Hepatocyte (in vitro differentiated cells): ENCODE results near the gene KIRREL3. TPM values are rescaled to one million over a fixed set of nuclear protein-coding genes. Genes with fewer than 3 reads are reported as not detected.

Experiments
- DNase-seq: peaks from one replicate; pipeline ENCODE4 v3.0.0-alpha.2; 2016; ENCODE audit warnings: low spot score
- H2AFZ ChIP-seq: fragments of 200-600 bp; sonication (generic); 2 replicates; pipeline ENCODE4 v1.6.0; 2016; ENCODE audit warnings: antibody characterized with exemption, mild to moderate bottlenecking
- H3K27ac ChIP-seq: fragments of 200-600 bp; sonication (generic); 2 replicates; pipeline ENCODE4 v1.5.1; 2016; ENCODE audit warnings: mild to moderate bottlenecking
- H3K27me3 ChIP-seq: fragments of 200-600 bp; sonication (generic); 2 replicates; pipeline ENCODE4 v1.6.1; 2016
- H3K36me3 ChIP-seq: fragments of 200-600 bp; sonication (generic); replicated peaks from 2 replicates; pipeline ENCODE4 v1.5.1; 2016; ENCODE audit warnings: low read depth; ENCODE audit not compliant: insufficient read depth
- H3K4me1 ChIP-seq: fragments of 200-600 bp; sonication (generic); 2 replicates; pipeline ENCODE4 v1.5.1; 2016; ENCODE audit warnings: mild to moderate bottlenecking, moderate library complexity; ENCODE audit not compliant: insufficient read depth
- H3K4me2 ChIP-seq: fragments of 200-600 bp; sonication (generic); 2 replicates; pipeline ENCODE4 v1.6.0; 2016
- H3K4me3 ChIP-seq: fragments of 200-600 bp; sonication (generic); 2 replicates; pipeline ENCODE4 v1.5.1; 2016; ENCODE audit warnings: mild to moderate bottlenecking
- H3K79me2 ChIP-seq: fragments of 200-600 bp; sonication (generic); 2 replicates; pipeline ENCODE4 v1.6.0; 2017; ENCODE audit warnings: mild to moderate bottlenecking
- H3K9me2 ChIP-seq: fragments of 200-600 bp; sonication (generic); replicated peaks from 2 replicates; pipeline ENCODE4 v1.6.0; 2017; ENCODE audit warnings: mild to moderate bottlenecking; ENCODE audit not compliant: insufficient read depth
- H3K9me3 ChIP-seq: fragments of 200-600 bp; sonication (generic); 2 replicates; pipeline ENCODE4 v1.5.1; 2016; ENCODE audit warnings: low read depth, mild to moderate bottlenecking
- H4K20me1 ChIP-seq: fragments of 200-600 bp; sonication (generic); 2 replicates; pipeline ENCODE4 v1.6.0; 2016; ENCODE audit warnings: mild to moderate bottlenecking; ENCODE audit not compliant: insufficient read depth, poor library complexity, severe bottlenecking
- EZH2 ChIP-seq: fragments of 200-600 bp; sonication (generic); IDR thresholded peaks from 2 replicates; pipeline ENCODE4 v1.6.1; 2016; ENCODE audit warnings: antibody characterized with exemption, mild to moderate bottlenecking, borderline replicate concordance
- EZH2phosphoT487 ChIP-seq: fragments of 200-600 bp; sonication (generic); IDR thresholded peaks from one replicate; pipeline ENCODE4 v1.6.1; 2018; ENCODE audit warnings: antibody characterized with exemption, mild to moderate bottlenecking, low read depth, moderate library complexity; ENCODE audit not compliant: unreplicated experiment, severe bottlenecking
- WGBS: methylation state at CpG from one replicate; pipeline ENCODE4 v1.1.6; 2016; ENCODE audit warnings: low lambda C conversion rate; ENCODE audit errors: missing lambda C conversion rate; 5-methylcytosine and 5-hydroxymethylcytosine counted together
- polyA plus RNA-seq: library from polyadenylated mRNA; unstranded; fragments of >200 nt; fragmentation: Nextera tagmentation; extraction: Ambion mirVana; gene quantifications from 2 replicates; pipeline ENCODE4 v1.2.1, GENCODE V29; 2016
- total RNA-seq: library from RNA; depleted of rRNA; stranded (reverse); fragments of >200 nt; gene quantifications from 2 replicates; pipeline ENCODE4 v1.2.3, GENCODE V29; 2014
- TF ChIP-seq, protein P1 (sequence below): fragments of 200-600 bp; sonication (generic); IDR thresholded peaks from 2 replicates; pipeline ENCODE4 v1.5.1; 2016; ENCODE audit warnings: antibody characterized with exemption, mild to moderate bottlenecking; ENCODE audit not compliant: poor library complexity

The KIRREL3 gene
- total and polyA plus RNA-seq, 2 experiments from 2014 or later, result 0.33 to 0.86 TPM

DNA sequence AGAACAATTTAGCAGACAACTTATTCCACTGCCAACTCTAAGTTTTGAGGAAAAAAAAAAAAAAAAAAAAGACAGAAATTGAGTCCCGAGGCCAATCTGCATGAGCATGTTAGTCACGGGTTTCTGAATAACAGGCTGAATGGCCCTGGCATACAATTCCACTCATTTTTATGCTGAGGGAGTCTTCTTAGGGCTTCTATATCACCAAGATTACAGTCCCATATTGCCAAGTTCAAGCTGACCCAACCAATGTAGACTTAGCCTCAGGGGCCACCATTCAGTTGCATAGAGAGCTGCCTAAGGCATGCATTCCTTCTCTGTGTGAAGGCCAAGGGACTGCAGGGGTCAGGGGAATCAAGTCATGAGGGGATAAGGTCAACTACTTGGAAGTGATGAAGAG lies 27.5 kb downstream of the KIRREL3 start:
- TF ChIP-seq EZH2 (no peak), EZH2phosphoT487 (no peak)
- TF ChIP-seq, protein P1, sequence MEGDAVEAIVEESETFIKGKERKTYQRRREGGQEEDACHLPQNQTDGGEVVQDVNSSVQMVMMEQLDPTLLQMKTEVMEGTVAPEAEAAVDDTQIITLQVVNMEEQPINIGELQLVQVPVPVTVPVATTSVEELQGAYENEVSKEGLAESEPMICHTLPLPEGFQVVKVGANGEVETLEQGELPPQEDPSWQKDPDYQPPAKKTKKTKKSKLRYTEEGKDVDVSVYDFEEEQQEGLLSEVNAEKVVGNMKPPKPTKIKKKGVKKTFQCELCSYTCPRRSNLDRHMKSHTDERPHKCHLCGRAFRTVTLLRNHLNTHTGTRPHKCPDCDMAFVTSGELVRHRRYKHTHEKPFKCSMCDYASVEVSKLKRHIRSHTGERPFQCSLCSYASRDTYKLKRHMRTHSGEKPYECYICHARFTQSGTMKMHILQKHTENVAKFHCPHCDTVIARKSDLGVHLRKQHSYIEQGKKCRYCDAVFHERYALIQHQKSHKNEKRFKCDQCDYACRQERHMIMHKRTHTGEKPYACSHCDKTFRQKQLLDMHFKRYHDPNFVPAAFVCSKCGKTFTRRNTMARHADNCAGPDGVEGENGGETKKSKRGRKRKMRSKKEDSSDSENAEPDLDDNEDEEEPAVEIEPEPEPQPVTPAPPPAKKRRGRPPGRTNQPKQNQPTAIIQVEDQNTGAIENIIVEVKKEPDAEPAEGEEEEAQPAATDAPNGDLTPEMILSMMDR, result no peak
- WGBS, result 74% methylated on average over 2 of the region's 2 CpGs
- Histone ChIP-seq H3K4me1 (no peaks in the 10 kb centered on the region), H4K20me1 (no peaks in the 10 kb centered on the region), H3K27ac (no peak overlapping the region), H3K9me2 (no peaks in the 10 kb centered on the region), H3K4me3 (no peak overlapping the region), H2AFZ (no peak overlapping the region), H3K27me3 (peaks cover 37% of the 10 kb centered on the region), H3K4me2 (no peak overlapping the region), H3K79me2 (no peaks in the 10 kb centered on the region), H3K36me3 (no peaks in the 10 kb centered on the region), H3K9me3 (no peaks in the 10 kb centered on the region)
- no peak for DNase-seq

DNA sequence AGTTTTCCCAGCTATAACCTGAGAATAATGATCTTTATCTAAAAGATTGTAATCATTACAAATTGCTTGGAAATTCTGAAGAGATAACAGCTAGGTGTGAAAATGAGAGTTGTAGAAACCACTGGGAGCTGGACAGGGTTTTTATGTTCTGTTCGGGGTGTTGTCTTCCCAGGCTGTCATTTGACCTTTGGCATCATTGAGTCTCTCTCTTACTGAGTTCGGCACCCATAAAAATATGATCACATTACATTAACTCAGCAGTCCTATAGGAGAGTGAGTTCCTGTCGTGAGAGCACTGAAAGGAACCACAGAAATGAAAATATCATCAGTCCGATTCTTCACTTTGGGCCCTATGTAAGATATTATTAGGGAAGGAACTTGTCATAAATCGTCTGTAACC lies 29.3 kb downstream of the KIRREL3 start:
- Histone ChIP-seq H3K9me3 (no peaks in the 10 kb centered on the region), H3K4me2 (no peak overlapping the region), H3K27ac (no peak overlapping the region), H3K9me2 (no peaks in the 10 kb centered on the region), H3K4me1 (no peaks in the 10 kb centered on the region), H3K27me3 (peaks cover 42% of the 10 kb centered on the region), H3K36me3 (no peaks in the 10 kb centered on the region), H2AFZ (no peak overlapping the region), H3K4me3 (no peak overlapping the region), H4K20me1 (no peaks in the 10 kb centered on the region), H3K79me2 (no peaks in the 10 kb centered on the region)
- DNase-seq, result no peak
- WGBS, result 86% methylated on average over 5 of the region's 5 CpGs
- no peak for TF ChIP-seq EZH2
- TF ChIP-seq, protein P1, result no peak
- TF ChIP-seq EZH2phosphoT487, result no peak

DNA sequence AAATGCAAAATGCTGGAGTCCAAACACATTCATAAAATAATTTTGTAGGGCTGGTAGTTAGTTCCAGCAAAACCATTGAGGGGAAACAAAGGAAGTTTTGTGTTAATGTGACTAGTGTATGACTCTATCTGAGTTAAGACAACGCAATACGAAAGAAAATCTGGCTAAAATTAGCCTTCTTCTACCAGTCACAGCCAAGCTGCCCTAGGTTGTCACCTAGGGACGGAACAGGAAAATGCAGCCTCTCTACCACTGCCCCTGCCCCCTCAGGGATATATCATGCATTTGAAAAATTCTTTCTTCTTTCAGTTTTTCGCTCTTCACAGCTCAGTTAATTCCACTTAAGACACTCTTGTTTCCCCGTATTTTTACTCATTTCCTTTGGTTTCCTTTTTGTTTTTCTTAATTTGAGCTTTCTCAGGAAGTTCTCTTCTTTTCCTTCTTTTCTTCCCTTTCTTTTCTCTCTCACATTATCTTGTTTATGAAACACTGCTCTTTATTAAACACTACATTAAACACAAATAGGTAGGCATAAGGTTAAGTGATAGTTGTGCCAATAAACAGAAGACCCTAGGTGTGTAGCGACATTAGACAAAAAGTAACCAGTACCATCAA lies 30.6 kb downstream of the KIRREL3 start:
- Histone ChIP-seq H2AFZ (no peak overlapping the region), H3K4me1 (no peaks in the 10 kb centered on the region), H3K36me3 (no peaks in the 10 kb centered on the region), H3K9me3 (no peaks in the 10 kb centered on the region), H3K4me2 (no peak overlapping the region), H3K27ac (no peak overlapping the region), H3K4me3 (no peak overlapping the region), H3K27me3 (peaks cover 42% of the 10 kb centered on the region), H4K20me1 (no peaks in the 10 kb centered on the region), H3K79me2 (no peaks in the 10 kb centered on the region), H3K9me2 (no peaks in the 10 kb centered on the region)
- DNase-seq, result peak; percentile 34
- 55% methylated on average over 6 of the region's 6 CpGs for WGBS
- TF ChIP-seq, protein P1, result peak; percentile 43
- no peak for TF ChIP-seq EZH2

DNA sequence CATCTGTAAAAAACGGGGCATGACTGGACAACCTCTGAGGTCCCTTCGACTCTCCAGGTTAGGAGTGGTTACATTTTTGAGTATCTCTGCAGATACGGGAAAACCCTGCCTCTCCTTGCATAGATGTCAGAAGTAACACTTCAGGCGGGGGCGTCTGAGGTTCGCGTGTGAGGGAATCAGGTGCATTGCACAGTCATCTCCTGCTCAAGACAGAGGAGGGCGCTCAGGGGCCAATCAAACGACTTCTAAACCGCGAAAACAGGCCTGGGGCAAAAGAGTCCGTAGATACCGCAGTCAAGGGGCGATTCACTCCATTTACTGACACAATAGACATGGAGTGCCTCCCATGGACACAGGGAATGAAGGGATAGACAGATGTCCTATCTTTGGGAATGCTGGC lies 31.7 kb downstream of the KIRREL3 start:
- Histone ChIP-seq H3K4me3 (no peak overlapping the region), H3K27ac (no peak overlapping the region), H3K4me1 (no peaks in the 10 kb centered on the region), H3K9me2 (no peaks in the 10 kb centered on the region), H4K20me1 (no peaks in the 10 kb centered on the region), H3K27me3 (peaks cover 42% of the 10 kb centered on the region), H3K79me2 (no peaks in the 10 kb centered on the region), H2AFZ (no peak overlapping the region), H3K9me3 (no peaks in the 10 kb centered on the region), H3K36me3 (no peaks in the 10 kb centered on the region), H3K4me2 (no peak overlapping the region)
- WGBS, result 25% methylated on average over 14 of the region's 14 CpGs
- DNase-seq, result no peak
- TF ChIP-seq EZH2phosphoT487, result no peak
- TF ChIP-seq, protein P1, result peak; percentile 5
